Activated naive CD8-positive, alpha-beta T cell treated with anti-CD3 and anti-CD28 coated beads, Interleukin-2, amount 10 ng/mL, durations not matched to agents 7 days and 5 days (primary cell): ENCODE results near the gene KLHDC1. TPM values are rescaled to one million over a fixed set of nuclear protein-coding genes. Genes with fewer than 3 reads are reported as not detected.
"Not testable (repeated sequence)": the region's sequence is repeated elsewhere in the genome, so short reads cannot be mapped to it uniquely, and the experiment has no call there.

Experiments
- ATAC-seq: fragments of 150-1000 bp; cut with Tn5 transposase; one replicate; pipeline ENCODE4 v1.10.0; 2021; ENCODE audit warnings: low read depth, moderate library complexity
- POLR2A ChIA-PET: fragments of 350-600 bp; sonication (Branson Sonifier 250); formaldehyde crosslinking; loops from one replicate; lab custom pipeline; 2021; ENCODE audit warnings: antibody characterized with exemption; lab: Charles Lee
- DNase-seq: peaks from one replicate; pipeline ENCODE4 v3.0.0; 2021
- H3K27ac Mint-ChIP-seq: one replicate; pipeline ENCODE4 v1.8.0; 2022; ENCODE audit warnings: mild to moderate bottlenecking, mixed read lengths
- H3K27me3 Mint-ChIP-seq: one replicate; pipeline ENCODE4 v1.8.0; 2022; ENCODE audit warnings: mild to moderate bottlenecking, moderate library complexity, mixed read lengths
- H3K36me3 Mint-ChIP-seq: one replicate; pipeline ENCODE4 v1.8.0; 2021; ENCODE audit warnings: mild to moderate bottlenecking, mixed read lengths
- H3K4me1 Mint-ChIP-seq: one replicate; pipeline ENCODE4 v1.8.0; 2021; ENCODE audit warnings: mixed read lengths
- H3K4me3 Mint-ChIP-seq: one replicate; pipeline ENCODE4 v1.8.0; 2022; ENCODE audit warnings: mild to moderate bottlenecking, moderate library complexity, mixed read lengths
- H3K9me3 Mint-ChIP-seq: one replicate; pipeline ENCODE4 v1.8.0; 2021; ENCODE audit warnings: mixed read lengths
- total RNA-seq, 2 experiments: library from RNA; stranded (reverse); gene quantifications; one replicate each; pipeline ENCODE4 v1.2.3, GENCODE V29; 2021

The KLHDC1 gene
- total RNA-seq, 2 experiments from 2014 or later: 4.6 to 5.6 TPM

DNA sequence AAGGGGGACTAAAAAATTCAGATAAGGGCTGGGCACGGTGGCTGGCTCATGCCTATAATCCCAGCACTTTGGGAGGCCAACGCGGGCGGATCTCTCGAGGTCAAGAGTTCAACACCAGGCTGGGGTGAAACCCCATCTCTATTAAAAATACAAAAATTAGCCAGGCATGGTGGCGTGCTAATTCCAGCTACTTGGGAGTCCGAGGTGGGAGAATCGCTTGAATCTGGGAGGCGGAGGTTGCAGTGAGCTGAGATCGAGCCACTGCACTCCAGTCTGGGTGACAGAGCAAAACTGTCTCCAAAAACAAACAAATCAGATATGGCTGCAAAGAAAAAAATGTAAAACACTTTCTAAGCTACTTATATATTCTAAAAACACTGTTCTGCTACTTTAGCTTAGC is 78.8 kb downstream of the KLHDC1 start:
- not testable (repeated sequence) for DNase-seq, H3K9me3 Mint-ChIP-seq, H3K36me3 Mint-ChIP-seq, ATAC-seq, H3K27me3 Mint-ChIP-seq, H3K4me3 Mint-ChIP-seq, H3K27ac Mint-ChIP-seq
- POLR2A ChIA-PET: interaction anchor here (0.8 to 1.8 kb wide), 2 partner anchors 137 to 345 kb away, joined by 3 to 4 read pairs; partner anchors contain the start of gene DNAAF2
- peaks cover 33% of the 10 kb centered on the region for H3K4me1 Mint-ChIP-seq

DNA sequence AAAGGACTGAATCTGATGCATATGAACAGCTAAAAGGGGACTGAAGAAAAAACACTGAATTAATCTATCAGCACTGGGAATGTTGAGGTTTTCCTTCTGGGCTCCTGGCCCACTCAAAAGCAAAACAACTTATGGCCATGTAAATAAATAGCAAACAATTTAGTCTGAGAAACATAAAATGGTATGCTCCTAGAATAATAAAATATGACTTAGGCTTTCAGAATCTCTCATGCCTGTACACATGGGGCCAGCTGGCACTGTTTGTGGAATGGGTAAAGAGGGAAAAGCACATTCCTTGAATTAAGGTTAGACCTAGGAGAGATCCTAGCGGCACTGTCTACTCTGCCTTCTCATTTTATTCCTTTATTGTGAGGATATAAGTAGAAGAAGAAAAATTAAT is 81.2 kb downstream of the KLHDC1 start:
- Mint-ChIP-seq H3K4me1 (peaks cover 23% of the 10 kb centered on the region), H3K4me3 (no peak overlapping the region), H3K36me3 (peaks cover 17% of the 10 kb centered on the region), H3K27ac (no peak overlapping the region), H3K27me3 (no peaks in the 10 kb centered on the region), H3K9me3 (no peaks in the 10 kb centered on the region)
- DNase-seq (no peak), ATAC-seq (no peak)
- POLR2A ChIA-PET: interaction anchor here (0.7 kb wide), 1 partner anchor 154 kb away, joined by 3 read pairs; the partner anchor contains the start of gene RPL36AL

DNA sequence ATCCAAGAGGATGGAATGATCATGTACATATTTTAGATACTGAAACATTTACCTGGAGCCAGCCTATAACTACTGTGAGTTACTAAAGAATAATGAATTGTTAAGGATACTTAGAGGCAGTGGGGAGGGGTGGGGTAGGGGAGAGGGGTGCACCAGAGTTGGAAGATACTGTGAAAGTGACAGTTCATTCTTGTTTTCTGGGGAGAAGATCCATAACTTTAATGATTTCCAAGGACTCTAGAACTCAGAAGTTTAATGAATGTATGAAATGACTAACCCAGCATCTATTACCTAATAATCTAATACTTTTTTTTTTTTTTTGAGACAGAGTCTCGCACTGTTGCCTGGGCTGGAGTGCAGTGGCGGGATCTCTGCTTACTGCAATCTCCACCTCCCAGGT is 85.5 kb downstream of the KLHDC1 start:
- Mint-ChIP-seq H3K4me1 (peaks cover 8% of the 10 kb centered on the region), H3K36me3 (peaks cover 24% of the 10 kb centered on the region), H3K27ac (no peak overlapping the region), H3K9me3 (no peaks in the 10 kb centered on the region), H3K4me3 (no peak overlapping the region), H3K27me3 (no peaks in the 10 kb centered on the region)
- DNase-seq (no peak), ATAC-seq (no peak)
- POLR2A ChIA-PET: no interaction called here

- H3K27ac Mint-ChIP-seq: peak overlapping the region; percentile 22
- POLR2A ChIA-PET: interaction anchor here (0.6 to 2.4 kb wide), 2 partner anchors 13 to 320 kb away, joined by 3 to 16 read pairs; partner anchors contain the start of gene KLHDC2
- ATAC-seq, H3K27me3 Mint-ChIP-seq, H3K4me1 Mint-ChIP-seq, DNase-seq, H3K9me3 Mint-ChIP-seq, H3K4me3 Mint-ChIP-seq: not testable (repeated sequence)
- H3K36me3 Mint-ChIP-seq: peaks cover 29% of the 10 kb centered on the region
These were observed 88.1 kb downstream of the KLHDC1 start for GRCh38 chr14:49781040-49781439.

DNA sequence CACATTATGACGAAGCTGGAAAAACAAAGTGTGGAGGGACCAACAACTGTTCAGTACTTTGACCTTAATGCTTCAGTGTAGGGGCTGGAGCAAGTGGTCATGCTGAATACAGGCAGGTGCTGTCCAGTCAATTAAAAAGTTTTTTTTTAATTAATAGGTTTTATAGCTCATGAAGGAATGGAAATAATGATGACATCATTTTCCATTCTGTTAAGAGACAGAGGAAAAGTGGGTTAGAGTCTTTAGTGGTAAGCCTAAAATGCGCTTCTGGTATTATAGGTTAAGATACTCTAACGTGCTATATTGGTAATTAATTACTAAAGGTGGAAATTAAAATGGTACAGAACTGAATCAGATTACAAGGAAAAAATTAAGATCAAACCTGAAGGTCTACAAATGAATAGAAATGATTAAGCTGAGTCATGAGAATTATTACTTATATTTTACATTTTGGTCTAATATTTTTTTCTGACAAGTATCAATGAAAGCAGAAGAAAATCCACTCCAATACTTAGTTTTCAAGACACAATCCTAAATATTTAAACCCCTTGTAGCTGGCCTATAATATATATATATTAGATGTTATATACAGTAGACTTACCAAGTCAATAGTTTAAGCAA is 90.6 kb downstream of the KLHDC1 start:
- DNase-seq: no peak
- Mint-ChIP-seq H3K4me1 (no peaks in the 10 kb centered on the region), H3K36me3 (peaks cover 30% of the 10 kb centered on the region), H3K4me3 (no peak overlapping the region), H3K27me3 (no peaks in the 10 kb centered on the region), H3K9me3 (no peaks in the 10 kb centered on the region), H3K27ac (no peak overlapping the region)
- POLR2A ChIA-PET: interaction anchor here (0.6 kb wide), 1 partner anchor 494 kb away, joined by 4 read pairs; no protein-coding TSS in a partner anchor
- ATAC-seq: no peak

DNA sequence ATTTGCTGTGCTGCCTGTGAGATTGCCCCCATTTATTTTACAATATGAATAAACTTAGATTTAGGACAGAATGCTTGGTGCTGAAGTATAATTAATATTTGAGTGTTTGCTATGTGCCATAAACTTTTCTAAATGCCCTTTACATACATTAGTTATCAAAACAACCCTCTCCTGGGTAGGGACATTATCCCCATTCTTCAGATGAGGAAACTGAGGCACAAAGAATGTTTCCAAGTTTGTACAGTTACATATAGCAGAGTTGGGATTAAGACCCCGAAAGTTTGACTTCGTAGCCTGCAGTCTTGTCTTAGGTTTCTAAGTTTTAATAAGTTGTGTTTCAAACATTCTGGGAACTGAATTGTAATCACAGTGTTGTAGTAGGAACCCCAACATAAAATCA is 93.4 kb downstream of the KLHDC1 start:
- Mint-ChIP-seq H3K27ac (no peak overlapping the region), H3K27me3 (no peaks in the 10 kb centered on the region), H3K4me3 (no peak overlapping the region), H3K36me3 (peaks cover 41% of the 10 kb centered on the region), H3K9me3 (no peaks in the 10 kb centered on the region), H3K4me1 (no peaks in the 10 kb centered on the region)
- DNase-seq (no peak), ATAC-seq (no peak)
- POLR2A ChIA-PET: no interaction called here

GRCh38 chr14:49792618-49793017 is 99.7 kb downstream of the KLHDC1 start:
- no peak for DNase-seq
- POLR2A ChIA-PET: no interaction called here
- Mint-ChIP-seq H3K36me3 (peaks cover 42% of the 10 kb centered on the region), H3K9me3 (no peaks in the 10 kb centered on the region), H3K4me1 (no peaks in the 10 kb centered on the region), H3K27ac (no peak overlapping the region), H3K27me3 (no peaks in the 10 kb centered on the region), H3K4me3 (no peak overlapping the region)
- no peak for ATAC-seq

DNA sequence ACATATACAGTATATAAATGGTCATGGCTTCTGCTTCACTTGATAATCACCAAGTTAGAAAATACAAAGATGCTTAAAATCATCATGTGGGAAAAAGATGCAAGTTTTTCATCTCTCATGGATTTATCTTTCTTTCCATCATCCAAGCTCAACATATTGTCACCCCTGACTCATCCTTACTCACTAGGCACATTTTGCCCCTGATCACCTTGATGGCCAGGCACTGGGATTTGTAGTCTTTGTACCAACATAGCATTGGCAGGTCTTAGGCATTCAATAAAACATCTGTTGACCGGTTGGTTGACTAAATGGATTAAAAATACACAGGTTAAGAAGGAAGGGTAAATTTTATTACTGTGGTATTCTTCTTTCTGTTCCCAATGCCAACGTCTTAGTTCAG is 103.1 kb downstream of the KLHDC1 start:
- Mint-ChIP-seq H3K9me3 (no peaks in the 10 kb centered on the region), H3K4me3 (no peak overlapping the region), H3K27me3 (no peaks in the 10 kb centered on the region), H3K27ac (no peak overlapping the region), H3K4me1 (no peaks in the 10 kb centered on the region), H3K36me3 (peaks cover 35% of the 10 kb centered on the region)
- DNase-seq (no peak), ATAC-seq (no peak)
- POLR2A ChIA-PET: no interaction called here

Other genes with a start within 250 kb of the KLHDC1 start
- 1,000 to 10,000 TPM; 1,762 to 1,786 TPM for gene RPS29, start 106.7 kb upstream of the KLHDC1 start, total RNA-seq
- gene LRR1, start 94.2 kb upstream of the KLHDC1 start, total RNA-seq: 10 to 100 TPM; 43.7 to 44.3 TPM
- 100 to 1,000 TPM; 238 to 254 TPM for gene RPL36AL, start 72.5 kb upstream of the KLHDC1 start, total RNA-seq
- gene MGAT2, start 72.3 kb upstream of the KLHDC1 start, total RNA-seq: 10 to 100 TPM; 54.6 to 55.0 TPM
- gene DNAAF2, start 57.9 kb upstream of the KLHDC1 start, total RNA-seq: 1 to 10 TPM; 8.0 to 8.2 TPM
- 10 to 100 TPM; 24.0 to 25.5 TPM for gene POLE2, start 4.9 kb upstream of the KLHDC1 start, total RNA-seq
- 10 to 100 TPM; 43.6 to 44.1 TPM for gene KLHDC2, start 75.0 kb downstream of the KLHDC1 start, total RNA-seq
- gene NEMF, start 159.7 kb downstream of the KLHDC1 start, total RNA-seq: 10 to 100 TPM; 90.1 to 91.1 TPM
- 100 to 1,000 TPM; 162 to 169 TPM for gene ARF6, start 200.0 kb downstream of the KLHDC1 start, total RNA-seq